IPS-20b (cell line): Measurements from ENCODE around the gene KRT13.

Experiments
- H3K27ac ChIP-seq: one replicate; pipeline ENCODE4 v1.5.1; 2013; ENCODE audit warnings: low read length
- H3K27me3 ChIP-seq: 2 replicates; pipeline ENCODE4 v1.6.1; 2013; ENCODE audit warnings: mild to moderate bottlenecking, low read length, inconsistent platforms; ENCODE audit not compliant: insufficient read depth
- H3K36me3 ChIP-seq: 2 replicates; pipeline ENCODE4 v1.6.1; 2013; ENCODE audit warnings: low read depth, mild to moderate bottlenecking, inconsistent platforms, low read length, moderate library complexity; ENCODE audit not compliant: insufficient read depth
- H3K4me1 ChIP-seq: 2 replicates; pipeline ENCODE4 v1.6.1; 2013; ENCODE audit warnings: mild to moderate bottlenecking, control low read depth, inconsistent platforms, low read length, moderate library complexity; ENCODE audit not compliant: insufficient read depth
- H3K4me3 ChIP-seq: 2 replicates; pipeline ENCODE4 v1.5.1; 2013; ENCODE audit warnings: mild to moderate bottlenecking, low read length, inconsistent platforms
- H3K9ac ChIP-seq: 2 replicates; pipeline ENCODE4 v1.6.1; 2013; ENCODE audit warnings: low read depth, mild to moderate bottlenecking, inconsistent platforms, low read length, moderate library complexity
- H3K9me3 ChIP-seq: 2 replicates; pipeline ENCODE4 v1.6.1; 2013; ENCODE audit warnings: mild to moderate bottlenecking, low read depth, low read length, inconsistent platforms; ENCODE audit not compliant: insufficient read depth

The KRT13 gene

GRCh38 chr17:41505007-41505808 is at the start of gene KRT13:
KRT13 (minus strand) TSS chr17:41505612; CDS start chr17:41505550, 62 bp downstream.
- Histone ChIP-seq H3K4me1 (peaks cover 11% of the 10 kb centered on the region; the same call in 1 of the 2 replicates), H3K4me3 (no peak within 1 kb of the TSS), H3K9ac (no peak within 1 kb of the TSS), H3K36me3 (no peaks in the 10 kb centered on the region), H3K9me3 (no peaks in the 10 kb centered on the region), H3K27me3 (no peaks in the 10 kb centered on the region), H3K27ac (no peak within 1 kb of the TSS)

- Histone ChIP-seq H3K27ac (no peak overlapping the region), H3K4me3 (no peak overlapping the region), H3K27me3 (no peaks in the 10 kb centered on the region), H3K9ac (no peak overlapping the region), H3K36me3 (no peaks in the 10 kb centered on the region), H3K9me3 (no peaks in the 10 kb centered on the region), H3K4me1 (peaks cover 3% of the 10 kb centered on the region; the same call in 1 of the 2 replicates)
These were observed 48.7 kb upstream of the KRT13 start for GRCh38 chr17:41553987-41554680.

DNA sequence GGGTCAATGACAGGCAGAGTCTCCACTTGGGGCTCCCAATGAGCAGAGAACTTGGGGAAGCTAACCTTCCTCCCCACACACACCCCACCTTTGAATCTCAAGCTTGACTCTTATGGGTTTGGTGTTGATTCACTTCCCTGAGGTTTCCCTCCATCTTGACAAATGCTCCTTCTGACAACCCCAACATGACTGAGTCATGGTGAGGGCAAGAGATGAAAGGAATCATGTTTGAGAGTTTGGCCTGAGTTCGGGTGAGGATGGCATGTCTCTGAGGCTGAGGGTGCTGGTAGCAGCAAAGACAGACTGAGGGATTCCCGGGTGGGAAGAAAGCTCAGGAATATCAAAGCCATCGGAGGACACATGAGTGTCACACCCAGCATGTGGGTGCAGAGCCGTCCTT is 47.8 kb upstream of the KRT13 start:
- H3K4me1 ChIP-seq: peaks cover 6% of the 10 kb centered on the region; the same call in 1 of the 2 replicates

DNA sequence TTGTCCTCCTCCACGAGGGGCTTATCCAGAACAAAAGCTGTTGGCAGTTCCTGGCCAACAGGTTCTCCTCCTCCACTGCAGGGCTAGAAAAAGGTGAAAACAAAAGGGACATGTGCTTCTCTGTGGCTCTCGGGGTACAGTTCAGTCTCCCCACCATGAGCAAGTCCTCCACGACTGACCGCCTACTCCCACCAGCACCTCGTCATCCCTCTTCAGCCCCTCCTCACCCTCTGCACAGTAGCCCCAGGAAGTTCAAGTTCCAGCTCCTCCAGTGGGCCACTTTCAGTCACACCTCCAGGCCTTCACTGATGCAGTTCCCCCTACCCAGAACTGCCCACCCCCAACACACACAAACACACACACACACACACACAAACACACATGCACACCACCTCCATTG is 47.0 kb upstream of the KRT13 start:
- H3K36me3 ChIP-seq: no peaks in the 10 kb centered on the region
- H3K4me3 ChIP-seq: no peak overlapping the region
- H3K27ac ChIP-seq: no peak overlapping the region
- peaks cover 5% of the 10 kb centered on the region; the same call in 1 of the 2 replicates for H3K27me3 ChIP-seq
- peaks cover 6% of the 10 kb centered on the region; the same call in 1 of the 2 replicates for H3K4me1 ChIP-seq
- H3K9ac ChIP-seq: no peak overlapping the region
- no peaks in the 10 kb centered on the region for H3K9me3 ChIP-seq

More for the DNA sequence above, 47.8 kb upstream of the KRT13 start:
- Histone ChIP-seq H3K27me3 (peaks cover 2% of the 10 kb centered on the region; the same call in 1 of the 2 replicates), H3K27ac (no peak overlapping the region), H3K9ac (no peak overlapping the region), H3K36me3 (no peaks in the 10 kb centered on the region), H3K4me3 (no peak overlapping the region), H3K9me3 (no peaks in the 10 kb centered on the region)

DNA sequence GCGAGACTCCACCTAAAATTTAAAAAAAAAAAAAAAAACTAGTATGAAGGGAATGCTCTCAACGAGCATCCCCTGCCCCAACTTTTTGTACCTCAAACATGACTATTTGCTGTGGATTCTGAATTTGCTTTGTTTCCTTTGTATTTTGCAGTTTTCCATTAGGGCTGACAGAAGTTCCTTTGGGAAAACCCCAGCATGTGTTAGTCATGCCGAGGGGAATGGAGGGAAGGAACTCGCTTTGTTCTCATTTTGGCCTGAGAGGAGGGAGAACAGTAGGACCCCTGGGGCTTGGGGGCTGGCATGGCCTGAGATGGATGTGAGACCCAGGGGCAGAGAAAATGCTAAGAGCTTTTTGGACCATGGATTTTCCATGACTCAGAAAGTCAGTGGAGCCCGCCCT is 46.0 kb upstream of the KRT13 start:
- H3K36me3 ChIP-seq: no peaks in the 10 kb centered on the region
- H3K9ac ChIP-seq: no peak overlapping the region
- no peaks in the 10 kb centered on the region; the same call in 1 of the 2 replicates for H3K9me3 ChIP-seq
- no peak overlapping the region for H3K27ac ChIP-seq
- H3K4me1 ChIP-seq: peaks cover 6% of the 10 kb centered on the region; the same call in 1 of the 2 replicates
- no peak overlapping the region for H3K4me3 ChIP-seq
- peaks cover 5% of the 10 kb centered on the region; the same call in 1 of the 2 replicates for H3K27me3 ChIP-seq

DNA sequence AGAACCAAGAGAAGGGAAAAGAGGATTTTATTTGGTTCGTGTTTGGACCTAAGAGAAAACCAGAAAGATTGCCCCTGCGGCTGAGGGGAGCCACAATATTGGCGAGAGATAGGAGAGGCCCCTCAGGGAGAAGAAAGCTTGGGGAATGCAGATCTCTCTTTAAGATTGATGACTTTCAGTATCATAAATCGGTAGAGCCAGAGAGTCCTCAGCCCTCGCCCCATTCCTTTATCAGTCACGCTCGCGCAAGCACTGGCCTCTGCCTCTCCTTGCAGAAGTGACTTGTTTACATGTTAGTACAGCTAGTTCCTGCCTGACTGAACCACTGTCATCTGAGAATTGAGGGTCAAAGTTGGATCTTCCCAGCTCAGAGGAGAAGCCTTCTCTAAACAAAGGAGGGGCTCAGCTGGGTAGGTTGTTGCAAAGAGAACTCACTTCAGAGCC is 44.2 kb upstream of the KRT13 start:
- H3K36me3 ChIP-seq: no peaks in the 10 kb centered on the region
- H3K9ac ChIP-seq: 0 out of 2 replicates have a peak overlapping the region, but pooled peaks have one; percentile 60
- H3K4me3 ChIP-seq: peak overlapping the region; percentile 46; the same call in 1 of the 2 replicates
- peaks cover 10% of the 10 kb centered on the region; the same call in 1 of the 2 replicates for H3K4me1 ChIP-seq
- H3K27me3 ChIP-seq: peaks cover 5% of the 10 kb centered on the region; the same call in 1 of the 2 replicates
- H3K27ac ChIP-seq: no peak overlapping the region
- no peaks in the 10 kb centered on the region; the same call in 1 of the 2 replicates for H3K9me3 ChIP-seq

DNA sequence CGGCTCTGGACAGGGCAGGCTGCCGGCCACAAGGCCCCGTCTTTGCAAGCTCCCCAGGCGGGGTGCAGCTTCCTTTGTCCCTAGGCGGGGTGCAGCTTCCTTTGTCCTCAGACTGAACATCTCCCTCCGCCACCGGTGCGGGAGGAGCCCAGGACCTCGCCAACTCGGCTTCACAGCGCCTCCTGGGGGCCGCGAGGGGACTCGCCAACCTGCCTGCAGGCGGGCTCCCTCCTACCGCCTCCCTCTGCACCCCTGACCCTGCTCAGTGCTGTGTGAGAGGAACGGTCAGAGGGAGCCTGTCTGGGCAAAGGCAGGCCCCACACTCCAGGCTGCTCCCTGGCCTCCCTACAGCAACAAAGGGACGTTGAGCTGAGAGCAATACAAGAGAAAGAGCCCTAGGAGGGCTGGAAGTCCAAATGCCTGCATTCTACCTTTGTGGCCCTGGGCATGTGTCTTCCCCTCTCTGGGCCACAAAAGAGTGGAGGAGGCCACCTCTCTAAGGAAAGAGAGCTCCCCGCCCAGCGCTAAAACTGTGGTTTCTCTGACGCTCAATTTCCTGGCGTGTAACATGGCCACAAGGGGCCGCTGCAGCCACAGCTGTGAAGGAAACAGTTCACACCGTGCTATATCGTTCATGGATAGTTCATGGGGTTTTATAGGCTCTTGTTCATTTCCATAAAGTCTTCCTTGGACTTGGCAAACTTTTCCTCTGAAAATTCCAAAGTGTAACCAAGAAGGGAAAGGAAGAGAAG is 43.6 kb upstream of the KRT13 start:
- no peaks in the 10 kb centered on the region; the same call in 1 of the 2 replicates for H3K9me3 ChIP-seq
- peak overlapping the region; percentile 62; the same call in 1 of the 2 replicates for H3K9ac ChIP-seq
- peaks cover 14% of the 10 kb centered on the region; the same call in 1 of the 2 replicates for H3K4me1 ChIP-seq
- H3K36me3 ChIP-seq: no peaks in the 10 kb centered on the region
- peaks cover 5% of the 10 kb centered on the region; the same call in 1 of the 2 replicates for H3K27me3 ChIP-seq
- H3K27ac ChIP-seq: peak overlapping the region; percentile 76
- peak overlapping the region; percentile 46 for H3K4me3 ChIP-seq

GRCh38 chr17:41547921-41548843 is 42.8 kb upstream of the KRT13 start:
- Histone ChIP-seq H3K4me1 (peaks cover 14% of the 10 kb centered on the region; the same call in 1 of the 2 replicates), H3K9ac (peak overlapping the region; percentile 62; the same call in 1 of the 2 replicates)

DNA sequence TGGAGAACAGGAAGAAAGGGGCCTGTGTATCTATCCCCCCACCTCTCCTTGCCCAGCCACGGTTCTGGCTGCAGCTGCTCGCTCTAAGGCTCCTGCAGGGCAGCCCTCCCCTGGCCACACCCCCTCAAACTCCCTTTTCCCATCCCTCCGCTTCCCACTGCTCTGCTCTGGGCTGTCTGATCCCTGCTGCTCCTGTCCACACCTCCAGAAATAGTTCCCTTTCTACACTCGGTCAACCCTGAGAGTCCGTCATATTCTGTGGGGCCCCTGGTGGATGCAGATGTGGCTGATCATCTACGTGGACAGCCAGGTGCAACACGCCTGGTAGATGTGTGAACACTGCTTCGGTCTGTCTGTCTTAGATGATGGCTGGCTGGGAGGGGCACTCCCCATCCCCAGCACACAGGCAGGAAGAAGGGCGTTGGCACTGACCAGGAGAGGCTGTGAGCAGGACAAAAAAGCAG is 42.0 kb upstream of the KRT13 start:
- Histone ChIP-seq H3K27ac (no peak overlapping the region), H3K4me1 (peaks cover 14% of the 10 kb centered on the region; the same call in 1 of the 2 replicates)

More at GRCh38 chr17:41547921-41548843, 42.8 kb upstream of the KRT13 start:
- no peaks in the 10 kb centered on the region; the same call in 1 of the 2 replicates for H3K9me3 ChIP-seq
- no peak overlapping the region for H3K27ac ChIP-seq
- peak overlapping the region; percentile 46; the same call in 1 of the 2 replicates for H3K4me3 ChIP-seq
- peaks cover 5% of the 10 kb centered on the region; the same call in 1 of the 2 replicates for H3K27me3 ChIP-seq
- H3K36me3 ChIP-seq: no peaks in the 10 kb centered on the region

GRCh38 chr17:41546819-41547218 is 41.4 kb upstream of the KRT13 start:
- Histone ChIP-seq H3K36me3 (no peaks in the 10 kb centered on the region), H3K9me3 (no peaks in the 10 kb centered on the region; the same call in 1 of the 2 replicates), H3K27me3 (peaks cover 5% of the 10 kb centered on the region; the same call in 1 of the 2 replicates), H3K9ac (no peak overlapping the region), H3K4me1 (peaks cover 14% of the 10 kb centered on the region; the same call in 1 of the 2 replicates), H3K4me3 (no peak overlapping the region), H3K27ac (no peak overlapping the region)

More for the DNA sequence above, 42.0 kb upstream of the KRT13 start:
- Histone ChIP-seq H3K27me3 (peaks cover 5% of the 10 kb centered on the region; the same call in 1 of the 2 replicates), H3K36me3 (no peaks in the 10 kb centered on the region), H3K9me3 (no peaks in the 10 kb centered on the region; the same call in 1 of the 2 replicates), H3K9ac (no peak overlapping the region), H3K4me3 (no peak overlapping the region)
